Heart right ventricle (tissue), 16 donors: ENCODE measurements around the gene DENND1A. TPM values are rescaled to one million over a fixed set of nuclear protein-coding genes. Genes with fewer than 3 reads are reported as not detected.

Experiments used
- ATAC-seq, 8 donors: fragments of 200-7000 bp; cut with Tn5 transposase; one replicate each; pipeline ENCODE4 v1.9.1; 2020; ENCODE audit warnings: mild to moderate bottlenecking in 8 of 8, moderate library complexity in 8 of 8, moderate number of reproducible peaks in 1 of 8
- DNase-seq, 2 donors: peaks; one replicate each; pipeline ENCODE4 v3.0.0-alpha.2; 2020
- H3K27ac ChIP-seq, 10 donors: fragments of 200-600 bp; sonication (generic) in 2 of 10; one replicate each; pipeline versions ENCODE4 v1.5.0 to v1.8.0; 2020 to 2022; ENCODE audit warnings: mild to moderate bottlenecking in 3 of 10
- H3K27me3 ChIP-seq, 7 donors: fragments of 200-600 bp; one replicate each; pipeline ENCODE4 v1.8.0; 2021 to 2022; ENCODE audit warnings: mild to moderate bottlenecking in 2 of 7
- H3K36me3 ChIP-seq, 9 donors: fragments of 200-600 bp; sonication (generic) in 1 of 9; one replicate each; pipeline versions ENCODE4 v1.5.0 to v1.8.0; 2020 to 2022; ENCODE audit warnings: mild to moderate bottlenecking in 2 of 9
- H3K4me1 ChIP-seq, 9 donors: fragments of 200-600 bp; sonication (generic) in 1 of 9; one replicate each; pipeline versions ENCODE4 v1.5.0 to v1.8.0; 2020 to 2022; ENCODE audit warnings: mild to moderate bottlenecking in 4 of 9
- H3K4me3 ChIP-seq, 10 donors: fragments of 200-600 bp; sonication (generic) in 2 of 10; one replicate each; pipeline versions ENCODE4 v1.5.0 to v1.8.0; 2020 to 2022; ENCODE audit warnings: mild to moderate bottlenecking in 7 of 10, moderate library complexity in 2 of 10
- H3K9me3 ChIP-seq, 11 donors: fragments of 200-600 bp in 10 of 11; sonication (generic) in 2 of 11; one replicate each; pipeline versions ENCODE4 v1.5.0 to v1.8.0; 2013 to 2022; ENCODE audit warnings: mild to moderate bottlenecking in 2 of 11, control low read depth in 1 of 11, moderate library complexity in 1 of 11
- CTCF ChIP-seq, 9 donors: fragments of 200-600 bp; sonication (generic) in 2 of 9; IDR thresholded peaks; one replicate each; pipeline versions ENCODE4 v1.5.0 to v1.8.0; 2021 to 2022; ENCODE audit warnings: antibody characterized with exemption in 9 of 9, mild to moderate bottlenecking in 5 of 9, moderate library complexity in 1 of 9
- WGBS, 2 donors: extraction: QIAGEN DNeasy Blood & Tissue Kit; methylation state at CpG; one replicate each; pipeline ENCODE4 v1.1.7; 2013; ENCODE audit warnings: inconsistent platforms in 1 of 2; 5-methylcytosine and 5-hydroxymethylcytosine counted together
- intact Hi-C, 10 donors: fragments of 100-400 bp; cut with DNase I; formaldehyde crosslinking; loops; one replicate each; pipeline versions ENCODE4 v1.11.1 to v1.14.2; 2022
- polyA plus RNA-seq, 2 donors: library from polyadenylated mRNA; stranded (reverse); fragments of 200-250 nt; gene quantifications; one replicate each; pipeline ENCODE4 v1.2.3, GENCODE V29; 2013
- total RNA-seq, 10 donors: library from RNA; stranded (reverse); fragmentation: NEBNext Ultra II Directional in 3 of 10; extraction: Animal tissue kit (Norgen Biotek cat#: 25700) in 3 of 10; gene quantifications; one replicate each; pipeline versions ENCODE4 v1.2.1 to v1.2.4, GENCODE V29; 2021 to 2023
- donor health status: Arrhythmogenic right ventricular cardiomyopathy.
- donor health status: ischemic (EF 13 %, LVEDD 7.1; RV severe dilation, severe dysfunction).
- donor health status: healthy with polysubstance abuse.
- donor health status: DM: no; HTN: yes; CAD: no.
- donor health status: DM: no; HTN: no; CAD: no.
- donor health status: ischemic (EF 25% LVEDD 6.9; RV normal size, moderate dysfunction).
- donor health status: ischemic (EF 25% LVEDD 5.7; RV mildly dilated, moderate dysfunction).
- donor health status: healthy.
- donor health status: DM: yes; HTN: yes; CAD: no.
- donor health status: Ischemic cardiomyopathy.
- donor health status: ischemic (EF 35%, LVEDD 5.7; RV mildly dilated, moderate dysfunction).
- donor health status: nonischemic (EF 11% LVEDD 7.7; RV severe dilation, severe dysfunction).
- donor health status: DM: yes; HTN: yes; CAD: no.
- donor health status: PGD.
- donor health status: ischemic (EF 29% LVEDD 5.4; RV normal size, mild dysfunction).
- donor health status: nonischemic (EF 23%, LVEDD 6.1; RV moderate dilation, normal function).

The DENND1A gene
- total and polyA plus RNA-seq, 12 donors: 7.3 to 19.6 (median 12.2) TPM

GRCh38 chr9:123654994-123655637 is 274.8 kb downstream of the DENND1A start:
- Histone ChIP-seq H3K27me3 (no peaks in the 10 kb centered on the region), H3K4me3 (no peak overlapping the region), H3K36me3 (peaks cover 0 to 22% (median 0%) of the 10 kb centered on the region in 9 donors), H3K4me1 (no peaks in the 10 kb centered on the region), H3K27ac (no peak overlapping the region), H3K9me3 (no peaks in the 10 kb centered on the region)
- WGBS, 2 donors: 94% methylated on average over 12 of the region's 12 CpGs
- TF ChIP-seq CTCF (IDR thresholded peaks at IDR 0.05): no peak
- intact Hi-C loops: no loop called here
- DNase-seq (no peak), ATAC-seq (no peak)

- no peak for ATAC-seq
These were observed 275.5 kb downstream of the DENND1A start for GRCh38 chr9:123654218-123654993.

GRCh38 chr9:123652416-123652815 is 277.5 kb downstream of the DENND1A start:
- WGBS, 2 donors: 90 to 93% methylated on average over 7 of the region's 7 CpGs
- no peak for ATAC-seq
- intact Hi-C loops: no loop called here

More at GRCh38 chr9:123654218-123654993, 275.5 kb downstream of the DENND1A start:
- no peak overlapping the region for H3K4me3 ChIP-seq
- no peaks in the 10 kb centered on the region for H3K4me1 ChIP-seq
- no peak overlapping the region for H3K27ac ChIP-seq
- 89 to 90% methylated on average over 13 of the region's 13 CpGs for WGBS, 2 donors
- H3K27me3 ChIP-seq: no peaks in the 10 kb centered on the region
- DNase-seq: no peak
- intact Hi-C loops: no loop called here
- H3K36me3 ChIP-seq: peaks cover 0 to 23% (median 0%) of the 10 kb centered on the region in 9 donors
- H3K9me3 ChIP-seq: no peaks in the 10 kb centered on the region
- no peak for TF ChIP-seq CTCF (IDR thresholded peaks at IDR 0.05)

GRCh38 chr9:123651871-123652270 is 278.1 kb downstream of the DENND1A start:
- 97 to 99% methylated on average over 5 of the region's 5 CpGs for WGBS, 2 donors

More at GRCh38 chr9:123652416-123652815, 277.5 kb downstream of the DENND1A start:
- Histone ChIP-seq H3K27me3 (no peaks in the 10 kb centered on the region), H3K36me3 (peaks cover 0 to 23% (median 0%) of the 10 kb centered on the region in 9 donors), H3K4me3 (no peak overlapping the region), H3K27ac (no peak overlapping the region), H3K9me3 (no peaks in the 10 kb centered on the region), H3K4me1 (no peaks in the 10 kb centered on the region)
- TF ChIP-seq CTCF (IDR thresholded peaks at IDR 0.05): no peak
- no peak for DNase-seq

More at GRCh38 chr9:123651871-123652270, 278.1 kb downstream of the DENND1A start:
- Histone ChIP-seq H3K36me3 (peaks cover 0 to 23% (median 0%) of the 10 kb centered on the region in 9 donors), H3K27me3 (no peaks in the 10 kb centered on the region), H3K4me1 (no peaks in the 10 kb centered on the region), H3K27ac (no peak overlapping the region), H3K9me3 (no peaks in the 10 kb centered on the region), H3K4me3 (no peak overlapping the region)
- no peak for TF ChIP-seq CTCF (IDR thresholded peaks at IDR 0.05)
- DNase-seq: no peak
- intact Hi-C loops: no loop called here
- ATAC-seq: no peak
